Mesenteric fat pad (tissue), 1 donor: Measurements from ENCODE around the gene SRP9. TPM values are rescaled to one million over a fixed set of nuclear protein-coding genes. Genes with fewer than 3 reads are reported as not detected.
A peak's percentile ranks its signal among the peaks of the same experiment; 100 is the strongest.
"Not testable (repeated sequence)": the region's sequence is repeated elsewhere in the genome, so short reads cannot be mapped to it uniquely, and the experiment has no call there.

ENCODE experiments used
- DNase-seq: peaks from one replicate; pipeline ENCODE4 v3.0.0-alpha.2; 2020; ENCODE audit warnings: low spot score
- total RNA-seq: library from RNA; stranded (reverse); fragmentation: NEBNext Ultra II Directional; extraction: Animal tissue kit (Norgen Biotek cat#: 25700); gene quantifications from one replicate; pipeline ENCODE4 v1.2.1, GENCODE V29; 2021
- donor health status: DM: yes; HTN: yes; CAD: no.

SRP9 gene
- total RNA-seq, 1 donor from 2014 or later, result 125 TPM

DNA sequence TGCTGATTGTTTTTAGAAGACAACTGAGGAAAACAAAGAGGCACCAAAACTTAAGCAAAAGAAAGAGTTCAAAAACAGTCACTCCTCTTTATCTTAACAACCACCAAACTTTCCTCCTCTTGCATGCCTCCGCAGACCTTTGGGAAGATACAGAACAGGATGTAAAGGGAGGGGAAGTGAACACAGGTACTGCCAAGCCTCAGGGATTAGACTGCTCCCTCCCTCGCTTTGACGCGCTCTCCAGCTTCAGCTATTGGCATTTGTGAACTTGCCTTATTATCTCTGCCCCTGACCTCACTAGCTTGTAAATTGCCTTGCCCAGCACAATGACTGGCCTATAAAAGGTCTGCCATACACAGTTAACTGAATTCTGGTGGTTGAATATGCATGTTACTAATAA lies 4.8 kb upstream of the SRP9 start:
- DNase-seq, result no peak

DNA sequence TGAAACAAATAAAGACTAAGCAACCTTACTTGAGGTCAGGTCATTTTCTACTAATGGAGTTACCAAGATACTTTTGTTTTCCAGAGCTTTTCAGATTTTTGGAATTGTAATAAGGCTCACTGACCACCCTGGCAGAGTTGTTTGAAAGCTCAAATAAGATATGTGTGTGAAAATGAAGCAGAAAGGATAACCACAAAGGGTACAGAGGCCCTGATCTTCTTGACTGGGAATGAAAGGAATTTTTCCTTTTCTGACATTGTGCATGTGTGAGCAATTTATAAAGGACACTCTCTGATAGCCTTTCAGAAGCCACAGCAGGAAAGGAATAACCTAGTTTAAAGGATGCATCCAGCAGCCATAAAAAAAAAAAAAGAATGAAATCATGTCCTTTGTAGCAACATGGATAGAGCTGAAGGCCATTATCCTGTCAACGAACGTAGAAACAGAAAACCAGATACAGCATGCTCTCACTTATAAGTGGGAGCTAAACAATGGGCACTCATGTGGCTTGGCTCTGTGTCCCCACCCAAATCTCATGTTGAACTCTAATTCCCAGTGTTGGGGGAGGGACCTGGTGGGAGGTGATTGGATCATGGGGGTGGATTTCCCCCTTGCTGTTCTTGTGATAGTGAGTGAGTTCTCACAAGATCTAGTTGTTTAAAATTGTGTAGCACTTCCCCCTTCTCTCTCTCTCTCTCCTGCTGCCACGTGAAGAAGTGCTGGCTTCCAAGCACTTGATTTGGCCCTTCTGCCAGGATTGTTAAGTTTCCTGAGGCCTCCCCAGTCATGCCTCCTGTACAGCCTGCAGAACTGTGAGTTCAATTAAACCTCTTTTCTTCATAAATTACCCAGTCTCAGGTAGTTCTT lies 3.1 kb upstream of the SRP9 start:
- no peak for DNase-seq

DNA sequence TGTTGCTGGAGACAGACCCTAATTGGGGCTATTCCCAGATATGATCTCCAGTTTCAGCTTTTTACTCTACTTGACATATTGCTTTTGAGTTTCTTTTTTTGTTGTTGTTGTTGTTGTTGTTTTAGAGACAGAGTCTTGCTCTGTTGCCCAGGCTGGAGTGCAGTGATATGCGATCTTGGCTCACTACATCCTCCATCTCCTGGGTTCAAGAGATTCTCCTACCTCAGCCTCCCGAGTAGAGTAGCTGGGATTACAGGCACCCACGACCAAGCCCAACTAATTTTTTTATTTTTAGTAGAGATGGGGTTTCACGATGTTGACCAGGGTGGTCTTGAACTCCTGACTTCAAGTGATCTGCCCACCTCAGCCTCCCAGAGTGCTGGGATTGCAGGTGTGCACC lies 1.3 kb upstream of the SRP9 start:
- DNase-seq, result no peak

DNA sequence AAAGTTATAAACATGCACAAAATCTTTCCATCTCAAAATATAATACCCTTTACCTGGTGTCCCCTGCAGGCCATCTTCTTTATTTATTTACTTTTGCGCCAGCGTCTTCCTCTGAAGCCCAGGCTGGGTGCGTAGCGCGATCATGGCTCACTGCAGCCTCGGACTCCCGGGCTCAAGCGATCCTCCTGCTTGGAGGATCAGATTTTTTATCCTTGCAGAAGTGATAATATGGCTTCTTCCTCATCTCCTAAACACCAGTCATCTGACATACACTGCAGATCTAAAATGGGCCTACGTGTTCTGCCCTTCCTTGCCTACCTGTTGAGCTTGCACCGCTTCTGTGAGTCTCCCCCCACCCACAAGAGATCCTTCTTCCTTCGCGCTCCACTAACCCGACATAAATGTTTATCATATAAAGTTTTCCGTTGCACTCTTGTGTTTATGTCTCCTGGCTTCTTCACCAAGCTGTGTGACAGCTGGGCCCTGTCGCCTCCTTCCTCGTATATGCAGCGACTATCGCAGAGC lies 506 bp upstream of the SRP9 start:
- DNase-seq, result no peak

DNA sequence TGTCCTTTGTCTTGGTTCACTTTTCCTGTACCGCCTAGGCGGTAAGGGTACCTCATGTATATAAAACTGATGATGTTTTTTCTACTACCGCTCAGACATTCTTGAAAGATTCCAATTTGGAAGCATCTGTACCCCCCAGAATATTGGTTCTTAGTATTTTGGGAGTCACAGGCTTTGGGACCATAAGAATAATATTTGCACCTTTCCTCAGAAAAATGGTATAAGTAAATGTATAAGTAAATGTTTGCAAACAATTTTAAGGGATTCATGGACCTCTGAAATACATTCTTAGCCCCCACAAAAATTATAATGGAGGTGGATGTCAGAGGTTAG lies 677 bp downstream of the SRP9 start:
- DNase-seq, result no peak

DNA sequence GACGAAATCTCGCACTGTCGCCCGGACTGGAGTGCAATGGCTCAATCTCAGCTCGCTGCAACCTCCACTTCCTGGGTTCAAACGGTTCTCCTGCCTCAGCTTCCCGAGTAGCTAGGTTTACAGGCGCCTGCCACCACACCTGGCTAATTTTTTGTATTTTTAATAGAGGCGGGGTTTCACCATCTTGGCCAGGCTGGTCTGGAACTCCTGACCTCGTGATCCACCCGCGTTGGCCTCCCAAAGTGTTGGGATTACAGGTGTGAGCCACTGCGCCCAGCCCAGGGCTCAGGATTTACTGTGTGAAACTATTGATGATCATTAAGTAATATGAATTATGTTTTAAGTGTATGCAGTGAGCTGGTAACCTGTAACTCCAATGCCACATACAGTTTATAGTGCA lies 1.5 kb downstream of the SRP9 start:
- not testable (repeated sequence) for DNase-seq

DNA sequence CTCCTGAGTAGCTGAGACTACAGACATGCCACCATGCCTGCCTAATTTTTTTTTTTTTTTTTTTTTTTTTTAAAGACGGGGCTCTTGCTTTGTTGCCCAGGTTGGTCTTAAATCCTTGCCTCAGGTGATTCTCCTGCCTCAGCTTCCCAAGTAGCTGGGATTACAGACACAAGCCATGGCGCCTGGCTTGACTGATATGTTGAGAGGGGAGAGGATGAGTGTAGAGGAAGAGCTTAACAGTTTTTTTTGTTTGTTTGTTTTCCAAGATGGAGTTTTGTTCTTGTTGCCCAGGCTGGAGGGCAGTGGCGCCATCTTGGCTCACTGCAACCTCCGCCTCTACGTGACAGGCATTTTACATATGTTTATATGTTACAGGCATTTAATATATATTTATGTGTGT lies 2.5 kb downstream of the SRP9 start:
- no peak for DNase-seq

DNA sequence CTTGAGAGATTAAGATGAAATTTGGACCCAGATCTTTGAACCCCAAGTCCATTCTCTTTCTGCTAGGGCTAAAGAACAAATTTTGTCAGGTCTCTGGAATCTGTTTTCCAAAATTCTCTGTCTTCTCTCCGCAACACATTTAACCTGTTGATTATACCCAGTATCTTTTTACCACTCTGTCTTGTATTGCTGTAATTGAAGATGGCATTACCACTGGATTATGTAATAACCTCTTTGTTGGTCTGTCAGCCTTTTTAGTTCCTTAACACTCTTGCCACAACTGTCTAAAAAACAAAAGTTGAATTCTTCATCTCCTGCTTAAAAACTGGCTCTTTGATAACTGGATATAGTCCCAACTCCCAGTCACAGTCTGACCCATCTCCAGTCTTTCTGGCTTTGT lies 3.0 kb downstream of the SRP9 start:
- DNase-seq, result no peak

DNA sequence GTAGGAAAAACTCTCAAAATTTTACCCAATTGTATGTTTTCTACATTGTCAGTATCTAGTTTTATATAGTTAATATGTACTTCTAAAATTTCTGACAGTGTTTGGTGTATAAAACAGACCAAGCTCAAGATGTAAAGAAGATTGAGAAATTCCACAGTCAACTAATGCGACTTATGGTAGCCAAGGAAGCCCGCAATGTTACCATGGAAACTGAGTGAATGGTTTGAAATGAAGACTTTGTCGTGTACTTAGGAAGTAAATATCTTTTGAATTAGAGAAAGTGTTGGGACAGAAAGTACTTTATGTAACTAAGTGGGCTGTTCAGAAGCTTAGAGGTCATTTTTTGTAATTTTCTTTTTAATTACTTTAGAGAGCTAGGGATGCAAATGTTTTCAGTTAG lies 11.5 kb downstream of the SRP9 start:
- not testable (repeated sequence) for DNase-seq

DNA sequence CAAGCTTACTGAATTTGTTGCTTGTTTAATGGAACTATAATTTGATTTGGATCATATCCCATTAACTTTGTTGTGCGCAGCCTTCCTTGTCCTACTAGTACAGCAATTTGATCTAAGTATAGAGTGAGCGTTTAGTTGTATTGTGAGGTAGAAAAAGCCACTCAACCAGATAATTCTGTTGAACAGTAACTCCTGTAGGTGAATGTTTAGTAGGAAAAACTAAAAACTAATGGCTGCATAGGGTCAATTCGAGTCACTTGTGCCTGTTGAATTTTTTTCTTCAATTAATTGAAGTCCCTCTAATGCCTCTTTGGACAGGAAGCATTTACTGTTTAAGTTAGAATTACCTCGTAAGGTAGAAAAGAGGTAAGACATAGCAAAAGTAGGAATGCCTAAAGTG lies 17.3 kb downstream of the SRP9 start:
- no peak for DNase-seq

DNA sequence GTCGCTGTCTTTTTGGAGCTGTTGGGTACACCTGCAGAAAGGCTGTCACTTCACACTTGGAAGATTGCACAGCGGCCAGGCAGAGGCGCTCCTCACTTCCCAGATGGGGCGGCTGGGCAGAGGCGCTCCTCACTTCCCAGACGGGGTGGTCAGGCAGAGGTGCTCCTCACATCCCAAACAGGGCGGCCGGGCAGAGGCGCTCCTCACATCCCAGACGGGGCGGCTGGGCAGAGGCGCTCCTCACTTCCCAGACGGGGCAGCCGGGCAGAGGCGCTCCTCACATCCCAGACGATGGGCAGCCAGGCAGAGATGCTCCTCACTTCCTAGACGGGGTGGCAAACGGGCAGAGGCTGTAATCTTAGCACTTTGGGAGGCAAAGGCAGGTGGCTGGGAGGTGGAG lies 18.5 kb downstream of the SRP9 start:
- not testable (repeated sequence) for DNase-seq

DNA sequence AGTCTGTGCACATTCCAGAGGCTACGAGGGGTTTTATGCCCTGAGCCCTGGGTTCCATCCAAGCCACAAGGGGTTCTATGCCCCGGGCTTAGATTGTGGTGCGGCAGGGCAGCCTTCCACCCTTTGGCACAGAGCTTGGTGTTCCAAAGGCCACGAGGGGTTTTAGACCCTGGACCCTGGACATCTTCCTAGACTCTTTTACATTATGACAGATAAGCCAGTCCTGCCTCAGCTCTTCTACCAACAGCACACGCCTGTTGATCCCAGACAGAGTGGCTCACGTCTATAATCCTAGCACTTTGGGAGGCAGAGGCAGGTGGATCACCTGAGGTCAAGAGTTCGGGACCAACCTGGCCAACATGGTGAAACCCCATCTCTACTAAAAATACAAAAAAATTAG lies 23.5 kb downstream of the SRP9 start:
- DNase-seq, result not testable (repeated sequence)

DNA sequence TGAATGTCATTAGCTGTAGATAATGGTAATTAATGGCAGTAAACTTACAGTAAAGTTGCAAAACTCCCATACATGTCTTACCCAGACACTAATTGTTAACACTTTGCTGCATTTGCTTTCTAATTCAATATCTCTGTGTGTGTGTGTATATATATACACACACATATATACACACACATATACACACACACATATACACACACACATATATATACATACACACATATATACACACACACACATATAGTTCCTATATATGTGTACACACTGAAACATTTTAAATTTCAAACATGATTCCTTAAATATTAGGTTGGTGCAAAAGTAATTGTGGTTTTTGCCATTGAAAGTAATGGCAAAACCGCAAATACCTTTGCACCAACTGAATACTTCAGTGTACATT lies 28.6 kb downstream of the SRP9 start:
- DNase-seq, result no peak

DNA sequence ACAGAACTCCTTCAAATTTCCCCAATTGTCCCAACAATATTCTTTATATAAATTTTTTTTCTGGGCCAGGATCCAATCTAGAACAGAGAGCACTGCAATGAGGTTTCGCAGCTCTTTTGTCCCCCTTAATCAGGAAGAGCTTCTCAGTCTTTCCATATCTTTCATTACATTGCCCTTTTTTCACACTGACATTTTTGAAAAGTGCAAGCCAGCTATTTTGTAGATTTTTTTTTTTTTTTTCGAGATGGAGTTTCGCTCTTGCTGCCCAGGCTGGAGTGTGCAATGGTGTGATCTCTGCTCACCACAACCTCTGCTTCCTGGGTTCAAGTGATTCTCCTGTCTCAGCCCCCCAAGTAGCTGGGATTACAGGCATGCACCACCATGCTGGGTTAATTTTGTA lies 29.1 kb downstream of the SRP9 start:
- DNase-seq, result not testable (repeated sequence)

DNA sequence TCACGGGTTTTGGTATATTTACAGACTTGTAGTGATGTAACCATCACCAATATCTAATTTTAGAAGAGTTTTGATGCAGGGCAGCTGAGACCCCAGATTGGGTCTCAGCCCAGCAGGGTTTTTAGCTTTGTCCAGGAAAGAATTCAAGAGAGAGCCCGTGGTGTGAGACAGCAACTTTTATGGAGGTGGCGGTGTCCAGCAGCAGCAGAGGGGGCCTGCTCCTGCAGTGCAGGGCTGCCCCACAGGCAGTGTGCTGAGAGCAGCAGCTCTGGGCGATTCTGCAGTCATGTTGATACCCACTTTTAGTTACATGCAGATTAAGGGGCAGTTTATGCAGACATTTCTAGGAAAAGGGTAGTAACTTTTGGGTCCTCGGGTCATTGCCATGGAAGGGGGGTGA lies 30.5 kb downstream of the SRP9 start:
- peak; percentile 39 for DNase-seq

DNA sequence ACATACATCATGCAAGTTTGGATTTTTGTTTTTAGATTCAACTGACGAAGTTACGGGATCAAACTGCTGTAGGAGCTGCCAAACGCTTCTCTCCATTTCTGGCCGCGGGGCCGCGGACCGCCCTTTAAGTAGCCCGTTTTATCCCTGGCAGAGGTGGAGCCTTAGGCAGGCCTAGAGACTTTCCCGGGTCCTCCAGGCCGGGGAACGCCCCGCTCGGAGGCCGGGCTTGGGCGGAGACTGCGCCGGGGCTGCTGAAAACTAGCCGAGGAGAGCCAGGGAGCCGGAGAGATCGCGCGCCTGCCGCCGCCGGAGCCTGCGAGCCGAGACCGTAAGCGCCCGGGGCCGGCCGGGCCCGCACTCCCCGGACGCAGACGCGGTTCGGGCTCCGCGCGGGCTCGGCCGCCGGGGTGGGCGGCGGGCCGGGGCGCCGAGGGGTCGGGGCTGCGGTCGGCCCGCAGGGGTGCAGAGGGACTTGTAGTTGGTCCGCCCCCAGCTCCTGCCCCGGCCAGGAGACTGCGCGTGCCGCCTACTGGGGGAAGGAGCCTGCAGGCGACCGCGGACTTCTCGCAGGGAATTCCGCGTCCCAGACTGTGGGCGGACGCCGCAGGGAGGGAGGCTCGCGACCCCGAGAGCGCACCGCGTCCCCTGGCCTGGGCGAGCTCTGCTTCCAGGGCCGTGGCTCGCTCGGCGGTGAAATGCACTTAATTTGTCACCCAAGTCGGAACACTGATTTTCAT lies 32.4 kb downstream of the SRP9 start, which contains the start of gene EPHX1:
Gene EPHX1 (plus strand): TSS at position 283 of the 737 bp plus-strand sequence. CDS start 18,606 bp downstream, outside the sequence.
- peak; percentile 93 for DNase-seq

DNA sequence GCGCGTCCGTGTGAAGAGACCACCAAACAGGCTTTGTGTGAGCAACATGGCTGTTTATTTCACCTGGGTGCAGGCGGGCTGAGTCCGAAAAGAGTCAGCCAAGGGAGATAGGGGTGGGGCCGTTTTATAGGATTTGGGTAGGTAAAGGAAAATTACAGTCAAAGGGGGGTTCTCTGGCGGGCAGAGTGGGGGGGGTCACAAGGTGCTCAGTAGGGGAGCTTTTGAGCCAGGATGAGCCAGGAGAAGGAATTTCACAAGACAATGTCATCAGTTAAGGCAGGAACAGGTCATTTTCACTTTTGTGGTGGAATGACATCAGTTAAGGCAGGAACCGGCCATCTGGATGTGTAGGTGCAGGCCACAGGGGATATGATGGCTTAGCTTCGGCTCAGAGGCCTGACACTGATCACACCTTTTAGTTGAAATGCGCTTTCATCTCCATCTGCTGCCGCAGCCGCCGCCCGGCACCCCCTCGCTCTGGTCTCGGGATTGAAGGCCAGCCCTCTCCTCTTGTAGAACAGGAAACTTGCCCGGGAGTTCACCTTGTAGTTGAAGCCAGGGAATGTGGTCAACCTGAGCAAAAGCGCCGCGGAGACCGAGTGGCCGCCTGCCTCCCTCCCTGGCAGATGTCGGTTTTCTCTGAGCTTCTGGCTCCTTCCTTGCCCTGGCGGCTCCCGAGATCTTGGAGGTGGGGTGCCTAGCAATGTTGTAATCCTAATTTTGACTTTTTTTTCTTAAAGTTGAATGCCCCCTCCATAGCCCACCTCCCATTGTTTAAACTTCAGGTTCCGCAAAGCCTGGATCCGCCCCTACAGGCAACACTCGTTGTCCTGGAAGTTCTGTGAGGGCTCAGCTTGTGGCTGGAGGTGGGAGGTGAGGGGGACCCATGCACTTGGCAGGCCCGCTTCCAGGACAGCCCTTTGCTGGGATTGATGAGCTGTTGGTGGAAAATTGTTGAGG lies 33.2 kb downstream of the SRP9 start:
- peak; percentile 84 for DNase-seq

DNA sequence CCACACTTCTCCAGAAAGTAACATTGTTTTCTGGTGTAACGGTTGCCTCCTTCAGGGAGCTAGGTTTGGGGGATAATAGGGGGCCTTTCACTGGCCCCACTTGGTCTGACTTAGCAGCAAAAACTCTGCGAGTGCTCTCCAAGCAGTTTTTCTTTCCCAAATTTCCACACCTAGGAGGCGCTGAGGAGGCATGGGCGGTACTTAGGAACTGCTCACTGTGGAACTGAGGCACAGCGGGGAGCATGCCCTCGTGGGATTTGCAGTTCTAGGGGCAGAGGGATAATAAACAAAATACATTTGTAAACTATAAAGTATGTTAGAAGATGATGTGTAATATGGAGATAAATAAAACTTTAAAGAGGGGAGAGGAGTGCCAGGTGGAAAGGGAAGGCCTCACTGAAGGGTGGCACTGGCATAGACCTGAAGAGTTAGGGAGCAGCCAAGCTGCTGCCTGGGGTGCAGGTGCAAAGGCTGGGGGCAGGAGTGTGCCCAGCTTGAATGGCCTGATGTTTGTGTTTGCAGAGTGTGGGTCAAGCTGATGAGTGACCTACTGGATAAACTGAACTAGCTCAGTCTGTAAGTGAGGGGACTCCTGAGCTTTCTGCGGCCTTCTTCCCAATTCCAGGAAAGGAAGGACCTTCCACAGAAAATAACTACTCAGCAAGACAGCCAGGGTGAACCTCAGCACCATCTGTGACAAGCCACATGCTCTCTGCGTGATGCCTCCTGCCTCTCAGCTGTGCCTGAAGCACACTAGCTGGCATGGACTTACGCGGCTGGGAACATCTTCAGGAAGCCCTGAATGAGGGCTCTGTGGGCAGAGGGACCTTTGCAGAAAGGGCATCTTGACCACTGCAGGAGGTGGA lies 34.2 kb downstream of the SRP9 start:
- peak; percentile 88 for DNase-seq

DNA sequence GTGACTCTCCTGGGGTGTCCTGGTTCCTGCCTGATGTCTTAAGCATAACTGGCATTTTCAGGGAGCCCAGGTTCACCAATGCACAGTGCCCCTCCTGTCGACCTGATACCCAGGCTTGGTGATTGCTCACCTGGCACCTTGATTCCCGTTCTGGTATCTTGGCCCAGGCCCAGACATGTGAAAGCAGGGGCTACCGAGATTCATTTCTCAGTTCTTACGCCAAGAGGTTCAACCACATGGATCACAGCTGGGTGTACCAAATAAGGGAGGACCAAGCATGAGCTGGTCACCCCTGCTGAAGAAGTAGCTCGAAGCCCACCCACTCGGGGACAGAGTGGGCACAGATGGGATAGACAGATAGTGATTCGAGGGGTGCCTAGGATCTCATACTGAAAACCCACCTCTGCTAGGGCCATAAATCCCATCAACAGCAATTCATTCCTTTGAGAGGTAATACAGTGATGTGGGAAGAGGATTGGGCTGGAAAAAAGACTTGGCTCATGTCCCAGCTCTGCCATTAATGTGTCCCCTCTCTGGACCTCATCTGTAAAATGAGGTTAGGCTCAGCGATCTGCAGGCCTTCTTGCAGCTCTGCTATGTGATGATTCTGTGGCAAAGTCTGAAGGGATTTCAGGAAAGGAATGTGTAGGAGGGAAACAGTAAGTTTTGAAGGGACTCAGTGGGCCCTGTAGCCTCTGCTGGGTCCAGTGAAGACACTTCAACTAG lies 35.0 kb downstream of the SRP9 start:
- peak; percentile 51 for DNase-seq
